ENCODE measurements around the gene TNPO3.
"Not testable (repeated sequence)": the region's sequence is repeated elsewhere in the genome, so short reads cannot be mapped to it uniquely, and the experiment has no call there.

TNPO3 gene

GRCh38 chr7:128945668-128946366 lies 109.1 kb downstream of the TNPO3 start:
- no peak overlapping the region for H3K9ac ChIP-seq
- no peaks in the 10 kb centered on the region for H3K9me3 ChIP-seq (replicated peaks in 1 of 11)

GRCh38 chr7:128944487-128945236 lies 110.2 kb downstream of the TNPO3 start:
- Histone ChIP-seq H3K27me3 (peaks cover 0 to 6% (median 3%) of the 10 kb centered on the region in 11 experiments; a peak in 16 of 22 replicates), H3K4me3 (no peak overlapping the region), H3K9me3 (replicated peaks in 1 of 11) (no peaks in the 10 kb centered on the region), H3K27ac (no peak overlapping the region), H4K20me1 (peaks cover 0 to 85% (median 0%) of the 10 kb centered on the region in 11 experiments; a peak in 10 of 22 replicates), H3K4me1 (peaks cover 64 to 96% (median 79%) of the 10 kb centered on the region in 10 experiments), H3K9ac (peak overlapping the region in 1 of 11 experiments; percentile 14; a peak in 2 of 22 replicates), H3K4me2 (peak overlapping the region; percentile 3 to 82 (median 44); a peak in 16 of 22 replicates), H3K36me3 (peaks cover 0 to 82% (median 0%) of the 10 kb centered on the region in 11 experiments; a peak in 7 of 22 replicates)
- no peak for TF ChIP-seq Cebpa-rat (IDR thresholded peaks at IDR 0.05)

More at GRCh38 chr7:128945668-128946366, 109.1 kb downstream of the TNPO3 start:
- Histone ChIP-seq H3K4me2 (no peak overlapping the region; a peak in 4 of 22 replicates), H3K4me3 (no peak overlapping the region), H3K27ac (no peak overlapping the region), H4K20me1 (peaks cover 0 to 97% (median 0%) of the 10 kb centered on the region in 11 experiments; a peak in 10 of 22 replicates), H3K27me3 (no peaks in the 10 kb centered on the region), H3K4me1 (peaks cover 55 to 98% (median 76%) of the 10 kb centered on the region in 10 experiments), H3K36me3 (peaks cover 0 to 94% (median 4%) of the 10 kb centered on the region in 11 experiments; a peak in 10 of 22 replicates)
- no peak for TF ChIP-seq Cebpa-rat (IDR thresholded peaks at IDR 0.05)

GRCh38 chr7:128943251-128943650 lies 111.7 kb downstream of the TNPO3 start:
- Histone ChIP-seq H3K4me1 (peaks cover 63 to 89% (median 78%) of the 10 kb centered on the region in 10 experiments), H4K20me1 (peaks cover 0 to 71% (median 3%) of the 10 kb centered on the region in 11 experiments; a peak in 11 of 22 replicates), H3K4me2 (peak overlapping the region in 5 of 11 experiments; percentile 24 to 73 (median 63); a peak in 5 of 22 replicates), H3K27me3 (peaks cover 0 to 20% (median 17%) of the 10 kb centered on the region in 11 experiments; a peak in 19 of 22 replicates), H3K36me3 (peaks cover 0 to 68% (median 0%) of the 10 kb centered on the region in 11 experiments; a peak in 7 of 22 replicates)
- not testable (repeated sequence) for H3K9ac ChIP-seq; H3K4me3 ChIP-seq; H3K9me3 ChIP-seq (replicated peaks in 1 of 11); H3K27ac ChIP-seq

GRCh38 chr7:128941946-128942526 lies 112.9 kb downstream of the TNPO3 start:
- peaks cover 62 to 85% (median 77%) of the 10 kb centered on the region in 10 experiments for H3K4me1 ChIP-seq
- peaks cover 0 to 56% (median 0%) of the 10 kb centered on the region in 11 experiments; a peak in 7 of 22 replicates for H3K36me3 ChIP-seq
- H3K27ac ChIP-seq, result no peak overlapping the region
- H3K27me3 ChIP-seq, result peaks cover 4 to 32% (median 29%) of the 10 kb centered on the region in 11 experiments; a peak in 21 of 22 replicates
- peaks cover 0 to 59% (median 4%) of the 10 kb centered on the region in 11 experiments; a peak in 11 of 22 replicates for H4K20me1 ChIP-seq
- H3K4me2 ChIP-seq, result peak overlapping the region; percentile 88 to 99 (median 96)
- no peak for TF ChIP-seq Cebpa-rat (IDR thresholded peaks at IDR 0.05)
- peak overlapping the region in 2 of 11 experiments; percentile 82 to 90; a peak in 1 of 22 replicates for H3K9ac ChIP-seq
- H3K9me3 ChIP-seq (replicated peaks in 1 of 11), result no peaks in the 10 kb centered on the region
- no peak overlapping the region; a peak in 2 of 20 replicates for H3K4me3 ChIP-seq

GRCh38 chr7:128941323-128941890 lies 113.5 kb downstream of the TNPO3 start:
- H4K20me1 ChIP-seq, result peaks cover 0 to 53% (median 4%) of the 10 kb centered on the region in 11 experiments; a peak in 11 of 22 replicates
- H3K4me2 ChIP-seq, result peak overlapping the region; percentile 88 to 99 (median 96)
- peaks cover 0 to 50% (median 0%) of the 10 kb centered on the region in 11 experiments; a peak in 7 of 22 replicates for H3K36me3 ChIP-seq
- H3K27me3 ChIP-seq, result peaks cover 10 to 39% (median 35%) of the 10 kb centered on the region in 11 experiments; a peak in 21 of 22 replicates
- H3K9me3 ChIP-seq (replicated peaks in 1 of 11), result no peaks in the 10 kb centered on the region
- peak overlapping the region in 8 of 11 experiments; percentile 26 to 90 (median 47); a peak in 13 of 22 replicates for H3K9ac ChIP-seq
- TF ChIP-seq Cebpa-rat (IDR thresholded peaks at IDR 0.05), result no peak
- peak overlapping the region in 7 of 10 experiments; percentile 23 to 92 (median 77); a peak in 11 of 20 replicates for H3K4me3 ChIP-seq
- H3K4me1 ChIP-seq, result peaks cover 61 to 84% (median 72%) of the 10 kb centered on the region in 10 experiments
- H3K27ac ChIP-seq, result peak overlapping the region in 10 of 11 experiments; percentile 49 to 77 (median 65); a peak in 16 of 22 replicates

- peak overlapping the region; percentile 4 to 77 (median 69); a peak in 19 of 22 replicates for H3K27ac ChIP-seq
- peak overlapping the region in 8 of 10 experiments; percentile 13 to 92 (median 62); a peak in 15 of 20 replicates for H3K4me3 ChIP-seq
- peak overlapping the region; percentile 26 to 90 (median 45); a peak in 19 of 22 replicates for H3K9ac ChIP-seq
- peaks cover 0 to 43% (median 0%) of the 10 kb centered on the region in 11 experiments; a peak in 7 of 22 replicates for H3K36me3 ChIP-seq
- peaks cover 61 to 86% (median 68%) of the 10 kb centered on the region in 10 experiments for H3K4me1 ChIP-seq
- peaks cover 15 to 46% (median 42%) of the 10 kb centered on the region in 11 experiments; a peak in 21 of 22 replicates for H3K27me3 ChIP-seq
- peaks cover 0 to 46% (median 4%) of the 10 kb centered on the region in 11 experiments; a peak in 11 of 22 replicates for H4K20me1 ChIP-seq
- H3K4me2 ChIP-seq, result peak overlapping the region; percentile 88 to 99 (median 96)
- TF ChIP-seq Cebpa-rat (IDR thresholded peaks at IDR 0.05), result no peak
- no peaks in the 10 kb centered on the region for H3K9me3 ChIP-seq (replicated peaks in 1 of 11)
Measured at GRCh38 chr7:128940494-128941322, 114.2 kb downstream of the TNPO3 start.

GRCh38 chr7:128939861-128940410 lies 115.0 kb downstream of the TNPO3 start:
- Histone ChIP-seq H3K27me3 (peaks cover 18 to 53% (median 50%) of the 10 kb centered on the region in 11 experiments; a peak in 21 of 22 replicates), H3K27ac (peak overlapping the region in 9 of 11 experiments; percentile 32 to 77 (median 72); a peak in 17 of 22 replicates), H3K36me3 (peaks cover 0 to 35% (median 0%) of the 10 kb centered on the region in 11 experiments; a peak in 6 of 22 replicates), H3K9me3 (replicated peaks in 1 of 11) (no peaks in the 10 kb centered on the region), H3K4me3 (peak overlapping the region in 7 of 10 experiments; percentile 13 to 92 (median 77); a peak in 15 of 20 replicates), H3K4me2 (peak overlapping the region; percentile 88 to 99 (median 96)), H4K20me1 (peaks cover 0 to 38% (median 4%) of the 10 kb centered on the region in 11 experiments; a peak in 11 of 22 replicates), H3K9ac (peak overlapping the region in 10 of 11 experiments; percentile 18 to 90 (median 51); a peak in 15 of 22 replicates), H3K4me1 (peaks cover 61 to 89% (median 71%) of the 10 kb centered on the region in 10 experiments)
- TF ChIP-seq Cebpa-rat (IDR thresholded peaks at IDR 0.05), result no peak
